ENCODE measurements around the gene TEX28.

- TF ChIP-seq CTCF (conservative IDR thresholded peaks at IDR 0.05; ENCODE audit: low read depth in 2 of 2) (no peak), POLR2AphosphoS5 (IDR thresholded peaks at IDR 0.05; ENCODE audit: low read depth) (no peak), CREB1 (CRISPR knock-in tag; IDR thresholded peaks at IDR 0.05; ENCODE audit: low read depth) (no peak), EZH2phosphoT487 (IDR thresholded peaks at IDR 0.05; ENCODE audit: unreplicated experiment) (no peak), JUNB (IDR thresholded peaks at IDR 0.05; ENCODE audit: unreplicated experiment) (no peak), EZH2 (IDR thresholded peaks at IDR 0.05; ENCODE audit: low read depth, unreplicated experiment) (no peak)
These were observed 20.5 kb upstream of the TEX28 start for GRCh38 chrX:154315416-154315815.
